Adipocyte (in vitro differentiated cells): Measurements from ENCODE around the gene DRD3.

Source experiments
- DNase-seq: peaks from one replicate; pipeline ENCODE4 v3.0.0-alpha.2; 2015; ENCODE audit warnings: low read depth
- H3K27me3 ChIP-seq: replicated peaks from 2 replicates; pipeline ENCODE4 v1.7.0; 2013; ENCODE audit warnings: mild to moderate bottlenecking, low read length, moderate library complexity; ENCODE audit not compliant: control insufficient read depth, insufficient read depth
- H3K36me3 ChIP-seq: 2 replicates; pipeline ENCODE4 v1.7.0; 2013; ENCODE audit warnings: low read length, mild to moderate bottlenecking, moderate library complexity; ENCODE audit not compliant: control insufficient read depth, insufficient read depth, severe bottlenecking
- H3K4me1 ChIP-seq: 2 replicates; pipeline ENCODE4 v1.7.0; 2013; ENCODE audit warnings: mild to moderate bottlenecking, low read length, moderate library complexity; ENCODE audit not compliant: control insufficient read depth, insufficient read depth
- H3K4me3 ChIP-seq: 2 replicates; pipeline ENCODE4 v1.7.0; 2013; ENCODE audit warnings: mild to moderate bottlenecking, low read length, moderate library complexity
- H3K9ac ChIP-seq: 2 replicates; pipeline ENCODE4 v1.7.0; 2013; ENCODE audit warnings: mild to moderate bottlenecking, low read length, moderate library complexity
- H3K9me3 ChIP-seq: 2 replicates; pipeline ENCODE4 v1.7.0; 2013; ENCODE audit warnings: mild to moderate bottlenecking, low read length, moderate library complexity; ENCODE audit not compliant: control insufficient read depth

Gene DRD3

DNA sequence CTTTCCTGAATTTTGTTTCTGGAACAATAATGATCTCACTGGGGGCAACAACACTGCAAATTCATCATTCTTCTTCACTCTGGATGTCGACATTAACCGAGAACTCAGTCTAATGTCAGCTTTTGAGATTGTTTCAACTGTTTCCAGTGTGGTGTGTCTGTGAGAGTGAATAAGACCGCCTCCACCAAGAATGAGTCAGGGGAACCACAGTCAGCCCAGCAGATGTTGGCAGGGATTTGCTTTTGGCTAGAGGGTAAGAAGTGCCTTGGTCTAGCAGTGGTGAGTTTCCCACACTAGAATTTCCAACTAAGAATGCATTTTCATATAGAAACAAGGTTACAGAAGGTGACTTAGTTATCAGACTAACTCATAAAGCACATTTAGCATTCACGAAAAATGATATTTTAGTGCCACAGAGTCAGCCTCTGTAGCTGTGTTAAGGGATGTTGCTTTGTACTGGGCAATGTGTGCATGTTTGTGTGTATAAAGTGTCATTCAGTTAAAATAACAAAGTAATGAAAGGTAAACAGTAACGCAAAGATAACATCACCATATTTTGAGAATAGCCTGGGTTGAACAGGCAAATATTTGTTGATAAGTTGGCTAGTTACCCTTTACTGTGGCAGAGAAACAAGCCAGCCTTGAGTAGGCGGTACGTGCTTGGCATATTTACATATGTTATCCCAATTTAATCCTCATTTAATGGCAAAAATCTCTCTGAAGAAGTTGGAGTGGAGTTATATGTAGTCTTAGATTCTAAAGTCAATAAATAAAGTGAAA is 33.8 kb downstream of the DRD3 start:
- peak; percentile 89 for DNase-seq
- H3K4me1 ChIP-seq, result peaks cover 22% of the 10 kb centered on the region
- no peak overlapping the region for H3K4me3 ChIP-seq
- H3K9ac ChIP-seq, result no peak overlapping the region
- no peaks in the 10 kb centered on the region for H3K27me3 ChIP-seq
- H3K36me3 ChIP-seq, result no peaks in the 10 kb centered on the region
- H3K9me3 ChIP-seq, result no peaks in the 10 kb centered on the region

DNA sequence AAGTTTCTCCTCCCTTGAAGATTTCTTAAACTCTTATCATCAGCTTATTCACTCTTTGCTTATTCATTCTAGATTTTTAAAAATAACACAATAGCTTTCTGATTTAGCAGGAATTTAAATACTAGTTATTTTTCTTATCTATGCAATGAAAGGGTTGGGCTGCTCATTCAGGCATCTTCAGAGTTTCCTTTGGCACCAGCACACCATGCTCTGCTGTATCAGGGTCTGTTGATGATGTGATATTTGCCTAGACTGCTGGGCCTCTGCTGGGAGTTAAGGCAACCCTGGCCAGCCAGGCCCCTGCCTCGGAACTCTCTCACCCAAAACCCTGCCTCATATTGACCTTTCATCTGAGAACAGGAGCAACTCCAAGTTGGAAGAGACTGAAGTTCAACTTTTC is 35.0 kb downstream of the DRD3 start:
- no peak overlapping the region for H3K4me3 ChIP-seq
- DNase-seq, result peak; percentile 13

DNA sequence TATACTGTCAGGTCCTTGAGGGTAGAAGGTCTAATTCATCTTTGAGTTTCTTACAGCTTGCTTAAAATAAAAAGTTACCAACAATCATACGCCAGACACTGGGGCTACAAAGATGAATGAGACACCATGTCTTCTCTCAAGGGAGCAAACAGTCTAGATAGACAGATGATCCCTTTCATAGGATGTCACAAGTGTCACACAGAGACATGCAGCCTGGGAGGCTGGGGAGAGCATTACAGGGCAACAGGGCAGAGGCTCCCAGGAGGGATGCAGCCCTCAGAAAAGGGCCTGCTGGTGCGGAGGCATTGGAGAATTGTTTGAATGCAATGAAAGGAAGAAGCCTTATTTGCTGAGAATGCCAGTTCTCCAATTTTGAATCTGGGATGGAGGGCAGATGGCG is 39.0 kb downstream of the DRD3 start:
- Histone ChIP-seq H3K27me3 (peaks cover 3% of the 10 kb centered on the region), H3K9me3 (peaks cover 2% of the 10 kb centered on the region), H3K36me3 (no peaks in the 10 kb centered on the region), H3K9ac (no peak overlapping the region), H3K4me3 (no peak overlapping the region), H3K4me1 (peaks cover 17% of the 10 kb centered on the region)
- no peak for DNase-seq

More for the DNA sequence above, 35.0 kb downstream of the DRD3 start:
- H3K27me3 ChIP-seq, result peaks cover 1% of the 10 kb centered on the region
- peaks cover under 1% of the 10 kb centered on the region for H3K9me3 ChIP-seq
- H3K4me1 ChIP-seq, result peaks cover 22% of the 10 kb centered on the region
- H3K36me3 ChIP-seq, result no peaks in the 10 kb centered on the region
- no peak overlapping the region for H3K9ac ChIP-seq

DNA sequence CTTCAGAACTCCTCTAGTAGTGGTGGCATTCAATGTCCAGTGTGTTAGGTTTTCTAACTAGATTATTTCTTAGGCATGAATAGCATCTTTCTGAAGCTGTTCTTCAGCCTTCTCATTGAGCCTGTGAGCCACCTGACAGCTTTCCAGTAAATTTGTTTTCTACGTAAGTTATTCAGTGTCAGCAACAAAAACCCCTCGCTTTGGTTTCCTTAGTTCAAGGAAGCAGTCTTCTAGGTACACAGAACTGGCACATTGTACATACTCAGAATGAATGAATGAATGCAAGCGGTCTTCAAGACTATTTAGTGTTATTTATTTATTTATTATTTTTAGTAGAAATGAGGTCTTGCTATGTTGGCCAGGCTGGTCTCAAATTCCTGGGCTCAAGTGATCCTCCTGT is 44.9 kb downstream of the DRD3 start:
- no peak overlapping the region for H3K4me3 ChIP-seq

DNA sequence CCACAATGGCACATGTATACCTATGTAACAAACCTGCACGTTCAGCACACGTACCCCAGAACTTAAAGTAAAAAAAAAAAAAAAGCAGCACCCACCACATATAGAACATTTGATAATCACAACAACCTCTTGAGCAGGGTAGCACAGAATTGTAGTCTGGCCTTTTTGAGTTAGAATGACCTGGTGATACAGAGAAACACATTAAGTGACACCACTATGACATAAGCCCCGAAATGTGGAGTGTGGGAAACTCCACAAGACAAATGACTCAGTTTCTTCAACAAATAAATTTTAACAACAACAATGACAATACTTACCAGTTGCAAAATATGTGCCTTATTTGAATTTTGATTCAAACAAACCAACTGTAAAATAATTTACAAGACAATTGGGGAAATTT is 46.4 kb downstream of the DRD3 start:
- H3K4me1 ChIP-seq, result peaks cover 6% of the 10 kb centered on the region
- no peaks in the 10 kb centered on the region for H3K36me3 ChIP-seq
- no peak overlapping the region for H3K9ac ChIP-seq
- H3K27me3 ChIP-seq, result no peaks in the 10 kb centered on the region
- H3K4me3 ChIP-seq, result no peak overlapping the region
- DNase-seq, result no peak
- no peaks in the 10 kb centered on the region for H3K9me3 ChIP-seq

More for the DNA sequence above, 44.9 kb downstream of the DRD3 start:
- Histone ChIP-seq H3K9me3 (peaks cover 2% of the 10 kb centered on the region), H3K36me3 (no peaks in the 10 kb centered on the region), H3K9ac (no peak overlapping the region), H3K4me1 (no peaks in the 10 kb centered on the region), H3K27me3 (peaks cover 3% of the 10 kb centered on the region)
- DNase-seq, result no peak

DNA sequence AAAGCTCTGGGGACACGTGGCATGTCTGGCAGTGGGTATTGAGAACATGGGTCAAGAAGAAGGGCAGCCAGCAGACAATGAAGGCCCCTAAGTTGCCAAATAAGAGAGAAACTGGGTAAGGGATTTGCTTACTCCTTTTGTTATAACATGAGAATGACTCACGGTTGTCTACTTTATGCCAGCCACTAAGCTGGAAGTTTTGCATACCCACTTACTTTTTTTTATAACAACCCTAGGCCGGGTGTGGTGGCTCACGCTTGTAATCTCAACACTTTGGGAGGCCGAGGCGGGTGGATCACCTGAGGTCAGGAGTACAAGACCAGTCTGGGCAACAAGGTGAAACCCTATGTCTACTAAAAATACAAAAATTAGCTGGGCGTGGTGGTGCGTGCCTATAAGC is 50.0 kb downstream of the DRD3 start:
- no peak overlapping the region for H3K4me3 ChIP-seq
- no peak overlapping the region for H3K9ac ChIP-seq
- no peaks in the 10 kb centered on the region for H3K27me3 ChIP-seq
- no peaks in the 10 kb centered on the region for H3K9me3 ChIP-seq
- H3K4me1 ChIP-seq, result peaks cover 6% of the 10 kb centered on the region
- DNase-seq, result no peak
- H3K36me3 ChIP-seq, result no peaks in the 10 kb centered on the region

DNA sequence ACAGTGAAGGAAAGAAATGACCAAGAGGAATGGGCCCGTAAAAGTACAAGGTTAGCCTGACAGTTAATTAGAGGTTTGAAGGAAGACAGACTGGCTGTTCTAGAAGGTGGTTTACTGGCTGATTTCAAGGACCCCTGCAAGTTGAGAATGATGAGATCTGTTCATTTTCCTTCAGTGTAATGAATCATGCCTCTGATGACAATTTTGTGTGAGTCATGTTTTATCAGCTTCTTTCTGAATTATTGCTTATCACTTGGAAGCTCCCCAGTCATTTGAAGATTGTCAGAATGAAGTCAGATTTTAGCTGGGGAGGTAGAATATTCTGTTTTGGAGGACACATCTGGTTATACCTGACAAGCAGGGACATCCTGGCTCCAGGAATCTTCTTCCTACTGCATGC is 50.6 kb downstream of the DRD3 start:
- peaks cover 6% of the 10 kb centered on the region for H3K4me1 ChIP-seq
- no peaks in the 10 kb centered on the region for H3K27me3 ChIP-seq
- H3K4me3 ChIP-seq, result no peak overlapping the region
- peak; percentile 4 for DNase-seq
- no peaks in the 10 kb centered on the region for H3K9me3 ChIP-seq
- no peak overlapping the region for H3K9ac ChIP-seq
- no peaks in the 10 kb centered on the region for H3K36me3 ChIP-seq

DNA sequence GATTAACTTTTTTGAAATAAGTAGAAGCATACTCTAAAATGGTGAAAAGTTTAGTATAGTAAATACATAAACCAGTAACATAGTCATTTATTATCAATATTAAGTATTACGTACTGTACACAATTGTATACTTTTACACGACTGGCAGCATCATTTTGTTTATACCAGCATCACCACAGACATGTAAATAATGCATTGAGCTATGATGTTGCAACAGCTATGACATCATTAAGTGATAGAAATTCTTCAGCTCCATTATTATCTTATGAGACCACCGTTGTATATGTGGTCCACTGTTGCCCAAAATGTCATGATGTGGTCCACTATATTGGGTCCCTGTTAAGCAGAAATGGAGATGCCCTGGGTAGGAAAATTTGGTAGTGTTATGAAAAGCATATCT is 51.3 kb downstream of the DRD3 start:
- peak; percentile 19 for DNase-seq
- Histone ChIP-seq H3K4me3 (no peak overlapping the region), H3K9me3 (no peaks in the 10 kb centered on the region), H3K36me3 (no peaks in the 10 kb centered on the region), H3K27me3 (no peaks in the 10 kb centered on the region), H3K9ac (no peak overlapping the region), H3K4me1 (peaks cover 10% of the 10 kb centered on the region)

DNA sequence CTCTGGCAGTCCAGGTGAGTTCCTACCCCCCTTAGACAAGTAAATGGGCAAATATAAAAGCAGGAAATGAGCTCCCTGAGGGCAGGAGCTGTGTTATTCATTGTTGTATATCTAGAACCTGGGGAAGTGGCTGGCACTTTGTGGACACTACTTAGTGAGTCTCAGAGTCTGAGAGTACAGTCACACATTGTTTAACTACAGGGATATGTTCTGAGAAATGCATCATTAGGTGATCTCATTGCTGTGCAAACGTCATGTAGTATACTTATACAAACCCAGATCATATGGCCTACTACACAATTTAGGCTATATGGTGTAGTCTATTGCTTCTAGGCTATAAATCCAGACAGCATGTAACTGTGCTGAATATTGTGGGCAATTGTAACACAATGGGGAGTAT is 52.4 kb downstream of the DRD3 start:
- no peak for DNase-seq
- Histone ChIP-seq H3K9me3 (no peaks in the 10 kb centered on the region), H3K27me3 (no peaks in the 10 kb centered on the region), H3K4me3 (no peak overlapping the region), H3K9ac (no peak overlapping the region), H3K36me3 (no peaks in the 10 kb centered on the region), H3K4me1 (peaks cover 15% of the 10 kb centered on the region)

DNA sequence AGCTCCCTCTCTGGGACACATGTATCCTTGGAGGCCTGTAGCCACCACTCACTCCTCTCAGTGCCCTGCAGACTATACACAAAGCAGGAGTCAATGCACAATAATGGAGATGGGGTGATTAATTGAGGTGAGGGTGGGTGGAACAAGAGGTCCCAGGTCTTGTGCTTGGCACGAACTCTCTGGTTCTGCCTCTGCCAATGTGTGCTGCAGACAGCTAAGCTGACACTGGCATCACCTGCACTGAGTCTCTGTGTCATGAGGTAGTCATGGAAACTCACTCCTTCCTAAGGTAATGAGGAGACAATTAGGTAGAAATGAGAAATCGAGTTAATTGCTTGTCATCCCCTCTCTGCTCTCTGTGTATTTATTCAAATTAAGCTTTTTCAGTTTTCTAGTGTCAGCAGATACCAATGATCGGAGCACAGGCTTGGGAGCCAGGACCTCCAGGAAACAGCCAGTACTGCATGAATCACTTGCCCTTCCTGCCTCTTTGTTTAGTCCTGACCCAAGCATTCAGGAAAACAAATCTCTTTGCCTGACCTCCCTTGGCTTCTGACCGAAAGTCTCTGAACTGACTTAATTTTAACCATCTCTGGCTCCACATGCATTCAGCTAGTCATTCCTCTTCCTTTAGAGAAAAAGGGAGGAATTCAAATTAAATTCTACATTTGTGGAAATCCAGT is 56.7 kb downstream of the DRD3 start:
- Histone ChIP-seq H3K27me3 (no peaks in the 10 kb centered on the region), H3K9me3 (no peaks in the 10 kb centered on the region), H3K9ac (no peak overlapping the region), H3K36me3 (no peaks in the 10 kb centered on the region), H3K4me3 (no peak overlapping the region), H3K4me1 (peaks cover 9% of the 10 kb centered on the region)
- peak; percentile 9 for DNase-seq

DNA sequence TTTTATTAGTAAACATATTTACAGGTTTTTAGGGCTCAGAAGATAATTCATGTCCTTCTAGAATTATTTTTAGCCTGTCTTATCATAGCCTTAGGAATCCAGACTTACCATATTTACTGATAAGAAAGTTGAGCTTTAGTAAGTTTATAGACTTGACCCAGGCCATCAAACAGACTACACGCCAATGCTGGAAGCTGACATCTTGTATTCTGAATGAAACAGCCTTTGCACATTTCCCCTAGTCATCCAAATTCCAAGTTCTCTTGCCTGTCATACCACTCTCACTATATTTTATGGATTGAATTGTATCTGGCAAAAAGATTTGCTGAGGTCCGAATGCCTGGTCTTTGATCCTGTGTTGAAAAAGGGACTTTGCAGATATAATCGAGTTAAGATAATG is 58.6 kb downstream of the DRD3 start:
- Histone ChIP-seq H3K27me3 (no peaks in the 10 kb centered on the region), H3K9ac (no peak overlapping the region), H3K36me3 (no peaks in the 10 kb centered on the region), H3K4me3 (no peak overlapping the region), H3K9me3 (no peaks in the 10 kb centered on the region), H3K4me1 (peaks cover 9% of the 10 kb centered on the region)
- DNase-seq, result no peak
